Caco-2 (cell line): Measurements from ENCODE around the gene PSME4. TPM values are rescaled to one million over a fixed set of nuclear protein-coding genes. Genes with fewer than 3 reads are reported as not detected.
"Not testable (repeated sequence)": the region's sequence is repeated elsewhere in the genome, so short reads cannot be mapped to it uniquely, and the experiment has no call there.

Experiments
- BruUV-seq: library from RNA; stranded (reverse); fragments of 400-500 nt; replicated peaks from 2 replicates; lab custom pipeline; 2021; lab: Mats Ljungman, UMichigan
- CTCF ChIA-PET: fragments of 300-600 bp; sonication (Branson Sonifier 250); formaldehyde crosslinking; loops from one replicate; lab custom pipeline; 2022; ENCODE audit warnings: antibody characterized with exemption; lab: Charles Lee
- POLR2A ChIA-PET: fragments of 300-600 bp; sonication (Branson Sonifier 250); formaldehyde crosslinking; loops from one replicate; lab custom pipeline; 2022; ENCODE audit warnings: antibody characterized with exemption; lab: Charles Lee
- DNase-seq, 2 experiments: peaks; one replicate each; pipeline versions ENCODE4 v3.0.0 to v3.0.0-alpha.2; 2020 to 2022
- H3K27me3 ChIP-seq: replicated peaks from 2 replicates; pipeline ENCODE4 v1.6.0; 2011; ENCODE audit warnings: low read length; ENCODE audit not compliant: control insufficient read depth, insufficient read depth
- H3K36me3 ChIP-seq: 2 replicates; pipeline ENCODE4 v1.5.1; 2011; ENCODE audit warnings: low read length; ENCODE audit not compliant: control insufficient read depth, insufficient read depth
- H3K4me1 ChIP-seq: fragments of 250-450 bp; sonication (Bioruptor Pico); 2 replicates; pipeline ENCODE4 v1.5.1; 2020; ENCODE audit warnings: mild to moderate bottlenecking
- H3K4me3 ChIP-seq: 2 replicates; pipeline ENCODE4 v1.5.1; 2011; ENCODE audit warnings: low read depth, mild to moderate bottlenecking, control low read depth, low read length
- H3K9me3 ChIP-seq: fragments of 250-450 bp; sonication (Bioruptor Pico); 2 replicates; pipeline ENCODE4 v1.5.1; 2020; ENCODE audit warnings: mild to moderate bottlenecking, moderate library complexity
- H3K27ac Mint-ChIP-seq: one replicate; pipeline ENCODE4 v1.8.0; 2022; ENCODE audit warnings: mixed read lengths; ENCODE audit not compliant: unreplicated experiment
- H3K27me3 Mint-ChIP-seq: one replicate; pipeline ENCODE4 v1.8.0; 2022; ENCODE audit warnings: mixed read lengths; ENCODE audit not compliant: insufficient read depth, unreplicated experiment
- H3K36me3 Mint-ChIP-seq: one replicate; pipeline ENCODE4 v1.8.0; 2022; ENCODE audit warnings: mild to moderate bottlenecking, mixed read lengths; ENCODE audit not compliant: insufficient read depth, unreplicated experiment
- H3K4me1 Mint-ChIP-seq: one replicate; pipeline ENCODE4 v1.8.0; 2022; ENCODE audit warnings: low read depth, mixed read lengths; ENCODE audit not compliant: unreplicated experiment
- H3K4me3 Mint-ChIP-seq: one replicate; pipeline ENCODE4 v1.8.0; 2022; ENCODE audit warnings: mild to moderate bottlenecking, moderate library complexity, mixed read lengths; ENCODE audit not compliant: unreplicated experiment
- H3K9me3 Mint-ChIP-seq: one replicate; pipeline ENCODE4 v1.8.0; 2022; ENCODE audit warnings: mixed read lengths; ENCODE audit not compliant: unreplicated experiment
- intact Hi-C: fragments of 100-400 bp; cut with micrococcal nuclease; formaldehyde crosslinking; loops from one replicate; pipeline ENCODE4 v1.10.0; 2022; ENCODE audit not compliant: unreplicated experiment
- total RNA-seq: library from RNA; stranded (reverse); gene quantifications from 2 replicates; pipeline ENCODE4 v1.2.3, GENCODE V29; 2022
- TF ChIP-seq, protein P1 (sequence below), 2 experiments: fragments of 200-600 bp in 1 of 2; IDR thresholded peaks; 1 replicate in 1 of 2; 2 replicates in 1 of 2; pipeline versions ENCODE4 v1.5.1 to v1.8.0; 2011 to 2022; ENCODE audit warnings: antibody characterized with exemption in 1 of 2, control low read depth in 1 of 2, inconsistent platforms in 1 of 2, low read depth in 1 of 2, low read length in 1 of 2, mild to moderate bottlenecking in 1 of 2, moderate library complexity in 1 of 2; ENCODE audit not compliant: insufficient read depth in 1 of 2, severe bottlenecking in 1 of 2, unreplicated experiment in 1 of 2

PSME4 gene
- total RNA-seq, 1 experiment from 2014 or later: 79.0 TPM

DNA sequence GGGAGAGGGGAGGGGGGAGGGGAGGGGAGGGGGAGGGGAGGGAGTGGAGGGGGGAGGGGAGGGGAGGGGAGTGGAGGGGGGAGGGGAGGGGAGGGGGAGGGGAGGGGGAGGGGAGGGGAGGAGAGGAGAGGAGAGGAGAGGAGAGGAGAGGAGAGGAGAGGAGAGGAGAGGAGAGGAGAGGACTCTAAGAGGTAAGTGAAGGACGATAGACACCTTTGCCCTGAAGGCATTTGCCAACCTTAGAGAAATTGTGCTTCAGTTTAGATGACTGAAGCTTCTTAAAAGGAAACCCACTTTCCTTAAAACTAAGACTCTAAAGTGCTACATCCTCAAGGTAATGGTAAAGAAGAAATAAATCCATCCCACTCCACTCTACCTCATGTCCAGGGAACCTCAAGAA is 130.2 kb downstream of the PSME4 start:
- H3K9me3 ChIP-seq: 0 out of 2 replicates have a peak, but pooled peaks cover 2% of the 10 kb centered on the region
- POLR2A ChIA-PET: no interaction called here
- no peaks in the 10 kb centered on the region for H3K4me1 ChIP-seq
- H3K27ac Mint-ChIP-seq: no peak overlapping the region
- H3K4me3 ChIP-seq: no peak overlapping the region
- no peaks in the 10 kb centered on the region for H3K27me3 ChIP-seq
- H3K27me3 Mint-ChIP-seq: no peaks in the 10 kb centered on the region
- H3K9me3 Mint-ChIP-seq: no peaks in the 10 kb centered on the region
- CTCF ChIA-PET: no interaction called here
- BruUV-seq: no TSS peak
- intact Hi-C loops: no loop called here
- H3K36me3 Mint-ChIP-seq: peaks cover 13% of the 10 kb centered on the region
- no peak for DNase-seq
- TF ChIP-seq, protein P1, sequence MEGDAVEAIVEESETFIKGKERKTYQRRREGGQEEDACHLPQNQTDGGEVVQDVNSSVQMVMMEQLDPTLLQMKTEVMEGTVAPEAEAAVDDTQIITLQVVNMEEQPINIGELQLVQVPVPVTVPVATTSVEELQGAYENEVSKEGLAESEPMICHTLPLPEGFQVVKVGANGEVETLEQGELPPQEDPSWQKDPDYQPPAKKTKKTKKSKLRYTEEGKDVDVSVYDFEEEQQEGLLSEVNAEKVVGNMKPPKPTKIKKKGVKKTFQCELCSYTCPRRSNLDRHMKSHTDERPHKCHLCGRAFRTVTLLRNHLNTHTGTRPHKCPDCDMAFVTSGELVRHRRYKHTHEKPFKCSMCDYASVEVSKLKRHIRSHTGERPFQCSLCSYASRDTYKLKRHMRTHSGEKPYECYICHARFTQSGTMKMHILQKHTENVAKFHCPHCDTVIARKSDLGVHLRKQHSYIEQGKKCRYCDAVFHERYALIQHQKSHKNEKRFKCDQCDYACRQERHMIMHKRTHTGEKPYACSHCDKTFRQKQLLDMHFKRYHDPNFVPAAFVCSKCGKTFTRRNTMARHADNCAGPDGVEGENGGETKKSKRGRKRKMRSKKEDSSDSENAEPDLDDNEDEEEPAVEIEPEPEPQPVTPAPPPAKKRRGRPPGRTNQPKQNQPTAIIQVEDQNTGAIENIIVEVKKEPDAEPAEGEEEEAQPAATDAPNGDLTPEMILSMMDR (IDR thresholded peaks at IDR 0.05; ENCODE audit: insufficient read depth in 1 of 2, low read depth in 1 of 2, low read length in 1 of 2, severe bottlenecking in 1 of 2, unreplicated experiment in 1 of 2): no peak
- H3K4me3 Mint-ChIP-seq: no peak overlapping the region
- no peaks in the 10 kb centered on the region for H3K36me3 ChIP-seq
- H3K4me1 Mint-ChIP-seq: peaks cover 7% of the 10 kb centered on the region

DNA sequence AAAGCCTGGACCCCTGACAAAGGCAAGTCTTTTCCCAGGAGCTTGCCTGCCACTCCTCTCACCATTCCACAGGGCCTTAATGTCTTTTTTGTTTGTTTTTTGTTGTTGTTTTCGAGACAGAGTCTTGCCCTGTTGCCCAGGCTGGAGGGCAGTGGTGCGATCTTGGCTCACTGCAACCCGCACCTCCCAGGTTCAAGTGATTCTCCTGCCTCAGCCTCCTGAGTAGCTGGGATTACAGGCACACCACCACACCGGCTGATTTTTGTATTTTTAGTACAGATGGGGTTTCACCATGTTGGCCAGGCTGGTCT is 140.9 kb downstream of the PSME4 start:
- CTCF ChIA-PET, BruUV-seq, H3K36me3 Mint-ChIP-seq, DNase-seq, H3K4me3 ChIP-seq, H3K9me3 ChIP-seq, H3K36me3 ChIP-seq, H3K9me3 Mint-ChIP-seq, H3K4me3 Mint-ChIP-seq, H3K4me1 Mint-ChIP-seq, H3K27ac Mint-ChIP-seq, H3K4me1 ChIP-seq, POLR2A ChIA-PET, H3K27me3 ChIP-seq, H3K27me3 Mint-ChIP-seq: not testable (repeated sequence)
- intact Hi-C loops: loop anchor here (10.0 kb wide), 1 partner anchor 405 kb away; no protein-coding TSS in a partner anchor

DNA sequence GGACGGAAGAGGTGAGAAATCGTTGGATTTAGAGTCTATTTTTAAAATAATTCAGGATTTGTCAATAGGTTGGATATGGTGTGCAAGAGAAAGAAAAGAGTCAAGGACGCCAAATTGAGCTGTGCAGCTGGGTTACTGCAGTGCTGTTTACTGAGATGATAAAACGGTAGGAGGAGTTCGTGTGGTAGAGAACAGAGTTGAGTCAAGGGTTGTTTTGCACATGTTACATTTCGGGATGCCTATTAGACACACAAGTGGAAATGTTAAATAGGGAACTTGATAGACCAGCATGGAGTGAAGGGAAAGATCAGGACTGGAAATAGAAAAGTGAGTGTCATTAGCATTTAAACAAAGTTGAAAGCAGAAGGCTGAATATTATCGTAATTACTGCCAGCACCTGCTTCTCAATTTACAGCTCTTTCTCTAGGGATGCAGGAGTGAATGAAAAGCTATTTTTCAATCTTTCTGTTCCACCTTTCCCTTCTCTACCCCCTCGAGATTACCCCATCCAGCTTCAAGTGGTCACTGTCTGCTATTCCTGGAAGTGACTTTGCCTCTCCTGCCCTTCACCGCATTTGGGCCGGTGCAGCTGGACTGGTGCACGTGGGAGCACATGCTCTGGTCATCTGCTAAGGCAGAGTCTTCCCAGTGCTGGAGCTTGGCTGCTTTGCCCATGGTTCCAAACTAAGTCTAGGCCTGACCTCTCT is 141.4 kb downstream of the PSME4 start:
- TF ChIP-seq, protein P1 (IDR thresholded peaks at IDR 0.05; ENCODE audit: insufficient read depth in 1 of 2, low read depth in 1 of 2, low read length in 1 of 2, severe bottlenecking in 1 of 2, unreplicated experiment in 1 of 2): no peak
- no peaks in the 10 kb centered on the region for H3K4me1 ChIP-seq
- H3K4me3 ChIP-seq: no peak overlapping the region
- no peaks in the 10 kb centered on the region for H3K9me3 ChIP-seq
- H3K27me3 Mint-ChIP-seq: no peaks in the 10 kb centered on the region
- intact Hi-C loops: loop anchor here (10.0 kb wide), 1 partner anchor 405 kb away; no protein-coding TSS in a partner anchor
- no peaks in the 10 kb centered on the region for H3K36me3 Mint-ChIP-seq
- H3K27me3 ChIP-seq: no peaks in the 10 kb centered on the region
- H3K9me3 Mint-ChIP-seq: no peaks in the 10 kb centered on the region
- no peaks in the 10 kb centered on the region for H3K36me3 ChIP-seq
- POLR2A ChIA-PET: no interaction called here
- H3K27ac Mint-ChIP-seq: no peak overlapping the region
- no TSS peak for BruUV-seq
- H3K4me3 Mint-ChIP-seq: no peak overlapping the region
- DNase-seq: no peak
- no peaks in the 10 kb centered on the region for H3K4me1 Mint-ChIP-seq
- CTCF ChIA-PET: no interaction called here
